HAP-1 (cell line): Measurements from ENCODE around the gene ZNF512B.
"Not testable (repeated sequence)": the region's sequence is repeated elsewhere in the genome, so short reads cannot be mapped to it uniquely, and the experiment has no call there.

ENCODE experiments used
- DNase-seq, 2 experiments: peaks; one replicate each; pipeline ENCODE4 v3.0.0-alpha.2; 2016 to 2020; ENCODE audit warnings: low spot score in 2 of 2
- H3K27me3 ChIP-seq: fragments of 250-450 bp; sonication (Bioruptor Pico); 2 replicates; pipeline ENCODE4 v1.5.1; 2020; ENCODE audit warnings: low read depth, mild to moderate bottlenecking, moderate library complexity
- H3K36me3 ChIP-seq: fragments of 250-450 bp; sonication (Bioruptor Pico); replicated peaks from 2 replicates; pipeline ENCODE4 v1.5.1; 2020; ENCODE audit warnings: mild to moderate bottlenecking
- H3K4me1 ChIP-seq: fragments of 250-450 bp; sonication (Bioruptor Pico); 2 replicates; pipeline ENCODE4 v1.5.1; 2020; ENCODE audit warnings: mild to moderate bottlenecking
- H3K4me3 ChIP-seq: fragments of 250-450 bp; sonication (Bioruptor Pico); 2 replicates; pipeline ENCODE4 v1.5.1; 2020; ENCODE audit warnings: mild to moderate bottlenecking, moderate library complexity
- H3K9me3 ChIP-seq: fragments of 250-450 bp; sonication (Bioruptor Pico); 2 replicates; pipeline ENCODE4 v1.5.1; 2020; ENCODE audit warnings: mild to moderate bottlenecking, moderate library complexity
- in situ Hi-C: fragments of 300-500 bp; cut with MboI; formaldehyde crosslinking; loops from 3 replicates; pipeline ENCODE4 v1.14.3; 2020; ENCODE audit warnings: low sequenced_read_pairs, inconsistent platforms, mixed read lengths

The ZNF512B gene

GRCh38 chr20:63931735-63932134, 38.0 kb downstream of the ZNF512B start:
- H3K36me3 ChIP-seq: peaks cover 76% of the 10 kb centered on the region
- in situ Hi-C loops: no loop called here

GRCh38 chr20:63930971-63931553, 38.7 kb downstream of the ZNF512B start:
- H3K4me1 ChIP-seq: no peaks in the 10 kb centered on the region
- no peak for DNase-seq
- no peaks in the 10 kb centered on the region for H3K9me3 ChIP-seq
- H3K27me3 ChIP-seq: no peaks in the 10 kb centered on the region
- H3K36me3 ChIP-seq: peaks cover 78% of the 10 kb centered on the region
- in situ Hi-C loops: no loop called here
- H3K4me3 ChIP-seq: no peak overlapping the region

More at GRCh38 chr20:63931735-63932134, 38.0 kb downstream of the ZNF512B start:
- no peaks in the 10 kb centered on the region for H3K4me1 ChIP-seq
- no peaks in the 10 kb centered on the region for H3K27me3 ChIP-seq
- no peak overlapping the region for H3K4me3 ChIP-seq
- no peaks in the 10 kb centered on the region for H3K9me3 ChIP-seq
- DNase-seq: no peak

GRCh38 chr20:63929473-63929883, 40.3 kb downstream of the ZNF512B start:
- H3K36me3 ChIP-seq: peaks cover 66% of the 10 kb centered on the region
- DNase-seq, H3K4me1 ChIP-seq, H3K27me3 ChIP-seq, in situ Hi-C loops, H3K9me3 ChIP-seq, H3K4me3 ChIP-seq: not testable (repeated sequence)

- in situ Hi-C loops: no loop called here
- no peak for DNase-seq
- peaks cover 66% of the 10 kb centered on the region for H3K36me3 ChIP-seq
- no peaks in the 10 kb centered on the region for H3K4me1 ChIP-seq
- no peaks in the 10 kb centered on the region for H3K27me3 ChIP-seq
- H3K9me3 ChIP-seq: no peaks in the 10 kb centered on the region
- H3K4me3 ChIP-seq: no peak overlapping the region
These were observed 40.7 kb downstream of the ZNF512B start for GRCh38 chr20:63929071-63929470.

- DNase-seq: no peak
- Histone ChIP-seq H3K27me3 (no peaks in the 10 kb centered on the region), H3K36me3 (peaks cover 39% of the 10 kb centered on the region), H3K9me3 (no peaks in the 10 kb centered on the region), H3K4me3 (no peak overlapping the region), H3K4me1 (no peaks in the 10 kb centered on the region)
- in situ Hi-C loops: no loop called here
These were observed 43.4 kb downstream of the ZNF512B start for GRCh38 chr20:63926298-63926697.

- Histone ChIP-seq H3K36me3 (peaks cover 24% of the 10 kb centered on the region), H3K4me3 (no peak overlapping the region), H3K9me3 (no peaks in the 10 kb centered on the region), H3K4me1 (no peaks in the 10 kb centered on the region), H3K27me3 (no peaks in the 10 kb centered on the region)
- in situ Hi-C loops: no loop called here
- DNase-seq: no peak
These were observed 45.5 kb downstream of the ZNF512B start for GRCh38 chr20:63924241-63924640.

GRCh38 chr20:63923651-63924050, 46.1 kb downstream of the ZNF512B start:
- Histone ChIP-seq H3K4me3 (no peak overlapping the region), H3K36me3 (peaks cover 22% of the 10 kb centered on the region), H3K4me1 (no peaks in the 10 kb centered on the region), H3K9me3 (no peaks in the 10 kb centered on the region), H3K27me3 (no peaks in the 10 kb centered on the region)
- no peak for DNase-seq
- in situ Hi-C loops: no loop called here

- Histone ChIP-seq H3K9me3 (no peaks in the 10 kb centered on the region; the same call in 1 of the 2 replicates), H3K4me1 (no peaks in the 10 kb centered on the region), H3K4me3 (no peak overlapping the region), H3K36me3 (peaks cover 5% of the 10 kb centered on the region), H3K27me3 (no peaks in the 10 kb centered on the region)
- in situ Hi-C loops: no loop called here
- no peak for DNase-seq
These were observed 49.5 kb downstream of the ZNF512B start for GRCh38 chr20:63920226-63920625.

GRCh38 chr20:63919130-63919529, 50.6 kb downstream of the ZNF512B start:
- in situ Hi-C loops: no loop called here
- Histone ChIP-seq H3K9me3 (no peaks in the 10 kb centered on the region; the same call in 1 of the 2 replicates), H3K27me3 (no peaks in the 10 kb centered on the region), H3K4me1 (no peaks in the 10 kb centered on the region), H3K4me3 (no peak overlapping the region), H3K36me3 (peaks cover 5% of the 10 kb centered on the region)
- no peak for DNase-seq

- H3K36me3 ChIP-seq: peaks cover 5% of the 10 kb centered on the region
- in situ Hi-C loops: no loop called here
- H3K4me3 ChIP-seq: no peak overlapping the region
- no peaks in the 10 kb centered on the region for H3K27me3 ChIP-seq
- no peaks in the 10 kb centered on the region; the same call in 1 of the 2 replicates for H3K9me3 ChIP-seq
- H3K4me1 ChIP-seq: no peaks in the 10 kb centered on the region
- DNase-seq: no peak
These were observed 51.9 kb downstream of the ZNF512B start for GRCh38 chr20:63917811-63918210.

- in situ Hi-C loops, H3K4me3 ChIP-seq, H3K36me3 ChIP-seq, H3K9me3 ChIP-seq, H3K27me3 ChIP-seq, H3K4me1 ChIP-seq, DNase-seq: not testable (repeated sequence)
These were observed 53.3 kb downstream of the ZNF512B start for GRCh38 chr20:63916371-63916939.

GRCh38 chr20:63915471-63915870, 54.3 kb downstream of the ZNF512B start:
- no peak for DNase-seq
- H3K4me1 ChIP-seq: peaks cover 9% of the 10 kb centered on the region
- H3K4me3 ChIP-seq: no peak overlapping the region
- no peaks in the 10 kb centered on the region for H3K27me3 ChIP-seq
- H3K36me3 ChIP-seq: peaks cover 5% of the 10 kb centered on the region
- in situ Hi-C loops: no loop called here
- no peaks in the 10 kb centered on the region; the same call in 1 of the 2 replicates for H3K9me3 ChIP-seq

GRCh38 chr20:63913768-63914167, 56.0 kb downstream of the ZNF512B start:
- no peak for DNase-seq
- H3K4me3 ChIP-seq: no peak overlapping the region
- peaks cover 9% of the 10 kb centered on the region for H3K4me1 ChIP-seq
- in situ Hi-C loops: no loop called here
- H3K27me3 ChIP-seq: no peaks in the 10 kb centered on the region
- H3K9me3 ChIP-seq: no peaks in the 10 kb centered on the region; the same call in 1 of the 2 replicates
- H3K36me3 ChIP-seq: peaks cover 2% of the 10 kb centered on the region

GRCh38 chr20:63911176-63911575, 58.6 kb downstream of the ZNF512B start:
- H3K36me3 ChIP-seq: no peaks in the 10 kb centered on the region
- H3K4me3 ChIP-seq: no peak overlapping the region
- peaks cover 9% of the 10 kb centered on the region for H3K4me1 ChIP-seq
- in situ Hi-C loops: no loop called here
- no peaks in the 10 kb centered on the region for H3K27me3 ChIP-seq
- H3K9me3 ChIP-seq: no peaks in the 10 kb centered on the region
- peak in 1 of 2 experiments; percentile 39 for DNase-seq
